ENCODE results near the gene ARID1B.

The ARID1B gene

DNA sequence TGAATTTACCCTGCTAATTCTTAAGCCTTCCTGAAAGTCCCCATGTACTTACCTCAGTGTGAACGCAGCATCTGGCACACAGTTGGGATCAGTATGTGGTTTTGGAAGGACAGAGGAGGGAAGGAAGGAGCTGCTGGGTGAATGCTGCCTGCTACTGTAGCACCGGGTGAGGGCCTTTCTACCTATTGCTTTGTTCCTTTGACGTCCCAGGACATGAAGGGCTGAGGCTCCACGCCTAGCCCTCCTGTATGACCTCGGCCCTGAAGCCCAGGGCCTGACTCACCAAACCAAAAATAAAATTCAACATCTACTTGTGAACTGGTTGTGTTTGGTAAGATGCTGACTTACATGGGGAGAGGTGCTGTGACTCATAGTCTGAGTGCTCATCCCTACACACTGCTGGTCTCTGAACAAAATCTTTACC, 51.1 kb downstream of the ARID1B start:
- DNase-seq = no peak

DNA sequence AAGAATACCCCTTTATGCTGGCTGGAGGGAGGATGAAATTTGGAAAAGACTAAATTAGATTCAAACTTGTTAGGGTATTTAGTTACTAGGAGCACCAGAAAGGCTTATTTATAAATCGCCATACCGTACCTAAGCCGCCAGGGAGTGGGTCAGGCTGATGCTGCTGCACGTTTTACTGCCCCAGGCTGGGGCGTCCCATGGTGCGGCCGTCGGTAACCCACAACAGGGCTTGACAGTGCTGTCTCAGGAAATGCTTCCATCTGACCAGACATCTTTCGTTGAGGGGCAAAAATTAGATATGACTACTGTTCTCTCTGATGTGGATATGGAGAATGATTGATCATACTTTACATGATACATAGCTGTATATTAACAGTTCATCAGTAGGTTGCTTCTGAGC, 52.9 kb downstream of the ARID1B start:
- DNase-seq = no peak

DNA sequence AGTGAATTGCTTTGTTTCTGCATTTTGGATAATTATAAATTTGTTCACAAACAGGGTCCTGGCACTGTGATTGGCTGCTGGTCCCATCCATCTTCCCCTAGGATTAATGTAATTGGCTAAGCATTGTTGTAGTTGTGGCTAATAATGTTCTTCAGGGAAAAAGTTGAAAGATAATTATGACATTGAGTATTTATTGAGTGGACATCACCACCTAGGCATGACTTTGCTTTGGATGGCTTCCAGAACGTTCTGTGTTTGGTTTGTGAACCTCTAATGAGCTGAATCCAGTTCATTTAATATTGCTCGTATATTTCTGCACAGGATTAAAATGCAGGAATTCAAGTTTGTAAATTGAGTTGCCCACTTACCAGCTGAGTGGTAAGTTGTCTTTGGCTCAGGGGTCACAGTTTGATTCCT, 55.1 kb downstream of the ARID1B start:
- peak; percentile 17 for DNase-seq

- DNase-seq = no peak
Measured at GRCh38 chr6:156832669-156833068, 55.5 kb downstream of the ARID1B start.

DNA sequence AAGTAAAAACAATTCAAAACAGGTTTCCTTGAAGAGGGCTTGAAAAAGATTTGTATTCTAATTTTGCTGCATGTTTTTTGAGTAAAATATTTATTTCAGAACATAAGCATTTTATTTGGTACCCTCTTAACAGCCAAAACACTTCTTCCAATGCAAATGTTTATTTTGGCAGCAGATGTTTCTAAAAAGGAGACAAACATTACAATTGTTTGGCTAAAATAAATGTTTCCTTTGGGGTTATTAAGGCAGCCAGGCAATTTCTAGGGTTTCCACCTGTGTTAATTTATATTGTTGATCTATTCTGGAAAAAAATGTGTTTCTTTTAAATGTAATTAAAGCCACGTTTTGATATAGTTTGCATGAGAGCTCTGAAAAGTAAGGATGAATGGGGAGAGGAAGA, 56.6 kb downstream of the ARID1B start:
- no peak for DNase-seq

- no peak for DNase-seq
Measured at GRCh38 chr6:156839129-156839528, 62.0 kb downstream of the ARID1B start.

- no peak for DNase-seq
Measured at GRCh38 chr6:156839591-156840001, 62.4 kb downstream of the ARID1B start.

DNA sequence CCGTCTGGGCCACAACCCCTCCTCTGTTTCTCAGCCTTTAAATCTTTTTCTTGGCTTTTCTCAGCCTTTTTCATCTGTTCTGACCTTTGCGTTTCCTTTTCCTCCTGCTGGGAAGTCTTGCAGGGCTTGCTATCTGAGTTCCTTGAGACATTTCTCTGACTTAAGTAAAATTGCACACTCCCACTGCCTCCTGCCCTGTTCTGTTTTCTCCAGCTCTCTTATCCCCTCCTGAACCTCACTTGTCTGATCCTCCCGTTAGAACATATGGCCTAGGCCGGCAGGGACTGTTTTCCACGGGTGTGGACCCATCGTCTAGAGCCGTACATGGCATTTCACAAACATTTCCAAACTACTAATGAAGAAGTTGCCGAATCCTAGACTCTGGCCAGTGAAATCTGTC, 63.0 kb downstream of the ARID1B start:
- no peak for DNase-seq

- no peak for DNase-seq
Measured at GRCh38 chr6:156840606-156841005, 63.4 kb downstream of the ARID1B start.

- DNase-seq = no peak
Measured at GRCh38 chr6:156841508-156841907, 64.3 kb downstream of the ARID1B start.

GRCh38 chr6:156842598-156843250, 65.5 kb downstream of the ARID1B start:
- DNase-seq = no peak

DNA sequence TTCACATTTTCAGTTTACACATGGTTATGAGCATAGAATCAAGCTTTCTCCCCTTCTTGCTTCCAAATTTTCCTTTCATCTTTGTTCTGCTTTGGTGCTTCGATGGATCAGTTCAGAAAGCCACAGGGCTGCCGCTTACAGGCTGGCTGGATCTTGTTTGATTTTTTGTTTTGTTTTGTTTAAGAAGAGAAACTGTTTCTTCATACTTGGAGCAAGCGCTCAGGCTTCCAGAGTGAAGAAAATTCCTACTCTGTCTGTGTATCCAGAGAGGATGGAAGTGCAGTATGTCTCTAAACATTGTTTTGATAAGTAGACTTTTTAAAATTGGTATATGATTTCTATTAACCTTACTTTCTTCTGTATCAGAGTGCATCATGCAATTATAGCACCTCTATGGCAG, 66.9 kb downstream of the ARID1B start:
- DNase-seq = no peak

DNA sequence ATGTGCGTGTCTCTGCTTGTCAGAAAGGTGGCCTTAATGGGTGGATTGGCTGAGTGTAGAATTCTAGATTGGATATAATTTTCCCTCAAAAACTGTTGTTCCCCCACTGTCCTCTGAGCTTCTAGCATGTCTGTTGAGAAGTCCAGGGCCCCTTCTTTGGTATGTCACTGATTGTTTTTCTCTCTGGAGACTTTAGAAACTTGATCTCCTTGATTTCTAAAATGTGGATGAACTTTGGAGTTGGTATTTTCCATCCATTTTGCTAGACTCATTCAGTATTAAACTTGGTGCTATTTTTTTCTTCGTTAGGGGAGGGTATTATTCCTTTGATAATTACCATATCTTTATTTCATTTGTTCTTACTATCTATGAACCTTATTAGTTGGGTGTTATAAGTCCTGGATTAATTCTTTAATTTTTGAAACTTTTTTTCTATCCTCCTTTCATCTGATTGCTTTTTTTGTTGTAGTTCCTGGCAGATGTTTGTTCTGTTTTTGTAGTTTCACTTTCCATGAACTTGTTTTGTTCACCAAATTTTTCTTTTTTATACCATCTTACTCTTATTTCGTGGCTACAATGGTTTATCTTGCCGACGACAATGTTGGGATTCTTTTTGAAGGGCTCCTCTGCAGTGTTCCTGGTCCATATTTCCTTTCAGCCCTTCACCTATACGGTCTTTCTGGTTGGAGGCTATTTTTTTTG, 68.4 kb downstream of the ARID1B start:
- no peak for DNase-seq

- DNase-seq = no peak
Measured at GRCh38 chr6:156846845-156847599, 69.8 kb downstream of the ARID1B start.

- no peak for DNase-seq
Measured at GRCh38 chr6:156848123-156848522, 70.9 kb downstream of the ARID1B start.

GRCh38 chr6:156848533-156848932, 71.4 kb downstream of the ARID1B start:
- no peak for DNase-seq

DNA sequence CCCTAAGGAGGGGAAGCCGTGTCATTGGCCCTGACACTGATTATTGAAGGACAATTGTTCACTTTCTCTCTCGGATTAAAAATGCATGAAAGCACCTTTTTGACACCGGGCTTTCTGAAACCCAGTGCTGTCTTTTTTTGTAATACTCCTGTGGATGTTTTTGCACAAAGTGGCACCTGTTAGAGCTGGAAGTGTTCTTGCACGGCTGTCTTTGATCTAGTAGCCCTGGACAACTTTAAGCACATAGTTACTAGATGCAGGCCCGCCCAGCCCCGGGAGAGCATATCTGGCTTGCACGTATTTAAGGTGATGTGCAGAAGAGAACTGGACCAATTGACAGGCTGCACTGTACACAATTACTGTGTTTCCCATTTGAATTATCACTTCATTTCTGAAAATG, 72.6 kb downstream of the ARID1B start:
- no peak for DNase-seq

GRCh38 chr6:156850353-156850752, 73.2 kb downstream of the ARID1B start:
- no peak for DNase-seq

DNA sequence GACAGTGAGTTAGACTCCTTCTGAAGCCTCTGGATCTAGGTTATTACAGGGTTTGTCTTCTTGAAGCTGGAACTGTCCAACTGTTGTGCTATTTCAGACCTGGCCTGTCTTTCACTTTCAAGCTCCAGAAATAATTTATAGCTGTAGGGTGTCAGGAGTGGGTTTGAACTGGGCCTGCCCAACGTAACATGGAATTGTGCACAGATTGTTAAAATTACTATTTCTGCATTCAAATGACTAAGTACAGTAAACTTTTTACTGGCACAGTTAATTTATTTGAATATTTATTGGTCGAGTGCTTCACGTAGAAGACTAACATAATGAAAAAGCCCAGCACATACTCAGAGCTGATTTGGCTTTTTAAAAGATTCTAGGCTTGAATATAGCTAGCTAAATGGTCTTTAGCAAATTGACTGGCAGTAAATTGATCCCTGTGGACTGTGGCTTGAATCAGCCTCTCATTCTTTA, 74.3 kb downstream of the ARID1B start:
- no peak for DNase-seq

GRCh38 chr6:156852147-156852857, 75.1 kb downstream of the ARID1B start:
- no peak for DNase-seq

GRCh38 chr6:156852858-156853216, 75.7 kb downstream of the ARID1B start:
- no peak for DNase-seq

DNA sequence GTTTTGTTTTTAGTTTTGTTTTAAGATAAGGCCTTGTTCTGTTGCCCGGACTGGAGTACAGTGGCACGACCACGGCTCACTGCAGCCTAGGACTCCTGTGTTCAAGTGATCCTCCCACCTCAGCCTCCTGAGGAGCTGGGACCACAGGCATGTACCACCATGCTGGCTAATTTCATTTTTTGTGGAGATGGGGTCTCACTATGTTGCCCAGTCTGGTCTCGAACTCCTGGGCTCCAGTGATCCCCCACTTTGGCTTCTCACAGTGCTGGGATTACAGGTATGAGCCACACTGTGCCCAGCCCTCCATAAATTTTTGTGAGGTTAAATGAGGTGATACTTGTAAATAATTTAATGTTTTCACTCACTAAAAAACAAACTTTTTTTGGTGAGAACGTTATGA, 76.6 kb downstream of the ARID1B start:
- no peak for DNase-seq

GRCh38 chr6:156854466-156855161, 77.4 kb downstream of the ARID1B start:
- no peak for DNase-seq

Measured in CD4-positive, alpha-beta T cell treated with Interleukin-21 for 1 hour (primary cell).